ENCODE data around the gene PRKRA.

The PRKRA gene

GRCh38 chr2:178385595-178386148 is 65.3 kb downstream of the PRKRA start:
- Histone ChIP-seq H3K27me3 (replicated peaks in 2 of 5; ENCODE audit: control insufficient read depth in 4 of 5, insufficient read depth in 5 of 5, low read length in 4 of 5) (no peaks in the 10 kb centered on the region), H3K27ac (ENCODE audit: insufficient read depth in 1 of 2, low read depth in 1 of 2, low read length in 2 of 2, poor library complexity in 1 of 2, severe bottlenecking in 2 of 2) (no peak overlapping the region), H3K36me3 (ENCODE audit: control insufficient read depth in 4 of 4, insufficient read depth in 4 of 4, low read length in 3 of 4) (no peaks in the 10 kb centered on the region), H3K4me1 (ENCODE audit: control extremely low read depth in 1 of 4, control insufficient read depth in 4 of 4, insufficient read depth in 4 of 4, low read length in 3 of 4) (no peaks in the 10 kb centered on the region), H3K9me3 (ENCODE audit: control extremely low read depth in 1 of 5, control insufficient read depth in 4 of 5, insufficient read depth in 2 of 5, low read depth in 1 of 5, low read length in 4 of 5) (no peaks in the 10 kb centered on the region), H3K4me3 (ENCODE audit: control insufficient read depth in 1 of 7, extremely low read depth in 1 of 7, insufficient read depth in 4 of 7, low read depth in 2 of 7, low read length in 6 of 7) (no peak overlapping the region)
- no peak for DNase-seq
- POLR2A ChIA-PET: no interaction called here
- WGBS (ENCODE audit: insufficient coverage): 92% methylated on average over 2 of the region's 4 CpGs
- CTCF ChIA-PET: no interaction called here

- Histone ChIP-seq H3K36me3 (ENCODE audit: control insufficient read depth in 4 of 4, insufficient read depth in 4 of 4, low read length in 3 of 4) (no peaks in the 10 kb centered on the region), H3K4me1 (ENCODE audit: control extremely low read depth in 1 of 4, control insufficient read depth in 4 of 4, insufficient read depth in 4 of 4, low read length in 3 of 4) (no peaks in the 10 kb centered on the region), H3K27me3 (replicated peaks in 2 of 5; ENCODE audit: control insufficient read depth in 4 of 5, insufficient read depth in 5 of 5, low read length in 4 of 5) (no peaks in the 10 kb centered on the region), H3K9me3 (ENCODE audit: control extremely low read depth in 1 of 5, control insufficient read depth in 4 of 5, insufficient read depth in 2 of 5, low read depth in 1 of 5, low read length in 4 of 5) (no peaks in the 10 kb centered on the region), H3K4me3 (ENCODE audit: control insufficient read depth in 1 of 7, extremely low read depth in 1 of 7, insufficient read depth in 4 of 7, low read depth in 2 of 7, low read length in 6 of 7) (no peak overlapping the region), H3K27ac (ENCODE audit: insufficient read depth in 1 of 2, low read depth in 1 of 2, low read length in 2 of 2, poor library complexity in 1 of 2, severe bottlenecking in 2 of 2) (no peak overlapping the region)
- POLR2A ChIA-PET: no interaction called here
- CTCF ChIA-PET: interaction anchor here (1.6 kb wide), 1 partner anchor 36 kb away, joined by 3 read pairs; no protein-coding TSS in a partner anchor
- 97% methylated on average over 4 of the region's 5 CpGs for WGBS (ENCODE audit: insufficient coverage)
- no peak for DNase-seq
Observed at GRCh38 chr2:178383718-178384117, 67.3 kb downstream of the PRKRA start.
